Epidermal melanocyte (primary cell): Measurements from ENCODE around the gene CA12.
"Not testable (repeated sequence)": the region's sequence is repeated elsewhere in the genome, so short reads cannot be mapped to it uniquely, and the experiment has no call there.

ENCODE experiments used
- DNase-seq: peaks from one replicate; pipeline ENCODE4 v3.0.0; 2011; ENCODE audit warnings: low spot score; ENCODE audit not compliant: insufficient read length

Gene CA12

DNA sequence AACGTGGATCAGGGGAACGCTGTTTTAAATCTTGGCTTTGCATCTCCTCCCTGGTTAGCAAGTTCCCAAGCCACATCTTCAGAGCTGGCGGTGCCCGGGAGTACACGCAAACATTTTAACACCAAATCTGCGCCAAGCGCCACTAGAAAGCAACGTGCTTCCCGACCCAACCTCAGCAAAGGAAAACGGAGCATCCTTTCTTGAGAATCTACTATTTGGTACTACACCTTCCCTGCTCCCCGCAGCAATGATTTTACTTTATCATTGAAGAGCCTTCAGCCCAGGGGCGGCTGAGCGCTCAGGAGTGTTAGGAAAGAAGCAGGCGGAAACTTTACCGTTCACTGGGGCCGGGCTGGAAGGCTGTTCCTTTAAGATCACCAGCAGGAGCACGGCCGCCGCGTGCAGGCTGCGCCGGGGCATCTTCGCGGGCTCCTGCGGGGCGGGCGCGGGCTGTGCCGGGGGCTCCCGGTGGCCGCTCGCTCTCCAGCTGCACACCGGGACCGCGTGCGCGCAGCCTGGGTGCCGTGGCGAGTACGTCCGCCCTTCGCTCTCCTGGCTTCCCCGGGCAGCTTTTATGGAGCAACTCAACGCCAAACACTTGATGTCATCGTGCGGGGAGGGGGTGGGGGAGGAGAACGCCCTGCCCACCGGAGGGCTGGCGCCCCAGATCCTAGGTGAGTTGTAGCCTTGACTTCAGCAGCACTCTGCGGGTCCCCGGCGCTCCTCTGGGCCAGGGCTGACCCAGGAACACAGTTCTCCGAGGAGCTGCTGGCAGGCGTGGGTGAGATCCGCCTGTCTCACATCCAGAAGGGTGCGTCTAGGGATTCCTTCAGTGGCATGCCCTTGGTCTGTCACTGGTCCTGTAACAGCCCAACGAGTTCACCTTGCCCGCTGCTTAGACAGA is at the start of gene CA12:
TSS of gene CA12 (minus strand) at position 546 of the 904 bp plus-strand sequence. CDS start at position 420, 126 bp downstream.
- DNase-seq, result no peak

DNA sequence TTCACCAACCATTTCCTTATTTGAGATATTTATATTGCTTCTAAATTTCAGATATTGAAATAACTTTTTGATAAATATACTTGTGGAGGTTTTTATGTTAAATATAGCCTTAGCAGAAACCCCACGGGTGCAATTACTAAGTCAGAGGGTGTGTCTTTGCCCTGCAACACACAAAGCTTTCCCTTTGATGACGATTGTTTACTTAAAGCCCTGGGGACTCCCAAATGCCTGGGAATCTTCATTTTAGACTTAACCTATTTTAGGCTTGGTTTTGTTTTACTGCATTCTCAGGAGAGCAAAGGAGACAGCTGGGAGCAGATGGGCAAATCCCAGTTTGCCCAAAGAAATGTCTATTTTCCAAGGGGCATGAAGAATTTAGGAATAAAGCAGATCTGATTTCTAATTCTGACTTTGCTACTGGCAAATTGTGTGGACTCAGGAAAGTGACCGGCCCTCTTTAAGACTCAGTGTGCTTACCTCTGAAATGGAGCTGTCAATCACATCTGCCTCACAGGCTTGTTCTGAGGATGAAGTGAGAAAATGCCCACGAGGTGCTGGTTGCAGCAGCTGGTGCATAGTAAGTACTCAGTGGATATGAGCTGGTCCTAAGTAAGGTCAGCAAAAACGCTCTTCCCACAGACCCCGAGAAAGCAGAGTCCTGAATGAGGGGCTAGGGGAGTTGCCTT is 49.3 kb upstream of the CA12 start:
- no peak for DNase-seq

DNA sequence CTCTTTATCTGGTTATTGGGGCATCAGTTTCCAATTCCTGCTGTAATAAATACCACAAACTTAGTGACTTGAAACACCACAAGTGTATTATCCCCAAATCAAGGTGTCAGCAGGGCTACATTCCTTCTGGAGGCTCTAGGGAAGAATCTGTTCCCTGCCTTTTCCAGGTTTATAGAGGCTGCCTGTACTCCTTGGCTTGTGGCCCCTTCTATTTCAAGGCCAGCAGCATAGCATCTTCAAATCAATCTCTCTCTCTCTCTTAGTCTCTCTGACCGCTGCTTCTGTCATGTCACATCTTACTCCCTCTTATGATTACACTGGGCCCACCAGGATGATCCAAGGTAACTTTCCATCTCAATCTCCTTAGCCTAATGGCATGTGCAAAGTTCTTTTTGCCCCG is 44.9 kb upstream of the CA12 start:
- DNase-seq, result no peak

- no peak for DNase-seq
These were observed 43.9 kb upstream of the CA12 start for GRCh38 chr15:63425426-63425985.

DNA sequence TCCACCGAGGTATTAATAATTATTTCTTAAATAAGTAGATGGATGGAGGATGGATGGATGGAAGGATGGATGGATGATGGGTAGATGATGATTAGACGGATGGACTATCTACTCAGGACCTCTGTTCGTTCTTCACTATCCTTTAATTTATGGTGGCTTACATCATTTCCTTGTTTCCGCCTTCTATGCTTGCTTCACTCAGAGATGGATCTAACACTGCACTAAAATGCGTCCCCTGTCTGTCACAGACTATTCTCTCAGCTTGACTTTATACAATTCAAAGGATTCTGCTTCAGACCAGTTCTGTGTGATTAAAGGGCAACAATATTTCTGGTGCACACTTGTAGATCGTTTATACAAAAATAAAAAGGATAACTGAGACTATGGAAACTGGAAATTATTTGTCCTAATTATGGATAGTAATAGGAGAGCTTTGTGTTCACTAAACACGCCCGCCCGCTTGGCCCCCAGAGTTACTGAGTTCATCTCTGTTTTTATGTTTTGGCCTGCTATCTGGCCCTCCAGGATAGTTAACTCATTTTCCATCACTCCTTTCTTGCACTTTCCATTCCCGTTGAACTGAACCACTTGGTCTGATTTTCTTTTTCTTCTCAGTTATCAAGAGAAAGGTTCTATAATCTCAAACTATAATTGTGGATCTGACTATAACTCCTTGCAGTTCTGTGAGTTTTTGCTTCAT is 41.4 kb upstream of the CA12 start:
- DNase-seq, result no peak

- no peak for DNase-seq
These were observed 39.8 kb upstream of the CA12 start for GRCh38 chr15:63421433-63421832.

DNA sequence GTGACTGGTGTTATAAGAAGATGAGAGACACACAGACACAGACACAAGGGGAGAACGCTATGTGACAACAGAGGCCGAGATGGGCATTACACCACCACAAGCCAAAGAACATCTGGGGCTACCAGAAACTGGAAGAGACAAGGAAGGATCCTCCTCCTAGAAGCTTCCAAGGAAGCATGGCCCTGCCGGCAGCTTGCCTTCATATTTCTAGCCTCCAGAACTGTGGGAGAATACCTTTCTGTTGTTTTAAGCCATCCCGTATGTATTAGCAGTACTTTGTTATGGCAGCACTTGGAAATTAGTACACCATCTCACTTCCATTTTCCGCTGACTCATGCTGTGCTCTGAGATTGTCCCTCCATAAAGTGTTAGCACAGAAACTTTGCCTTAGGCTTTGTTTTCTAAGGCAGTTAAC is 38.7 kb upstream of the CA12 start:
- DNase-seq, result no peak

- no peak for DNase-seq
These were observed 37.2 kb upstream of the CA12 start for GRCh38 chr15:63418811-63419210.

GRCh38 chr15:63417721-63418120 is 36.1 kb upstream of the CA12 start:
- DNase-seq, result no peak

DNA sequence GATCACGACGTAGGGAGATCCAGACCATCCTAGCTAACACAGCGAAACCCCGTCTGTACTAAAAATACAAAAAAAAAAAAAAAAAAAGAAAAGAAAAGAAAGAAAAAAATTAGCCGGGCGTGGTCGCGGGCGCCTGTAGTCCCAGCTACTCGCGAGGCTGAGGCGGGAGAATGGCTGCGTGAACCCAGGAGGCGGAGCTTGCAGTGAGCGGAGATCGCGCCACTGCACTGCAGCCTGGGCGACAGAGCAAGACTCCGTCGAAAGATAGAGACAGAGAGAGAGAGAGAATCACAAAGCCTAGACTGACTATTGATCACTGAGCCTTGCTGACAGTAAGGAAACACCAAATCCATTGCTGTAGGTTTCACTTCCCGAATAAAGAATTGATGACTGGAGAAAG is 35.6 kb upstream of the CA12 start:
- not testable (repeated sequence) for DNase-seq

DNA sequence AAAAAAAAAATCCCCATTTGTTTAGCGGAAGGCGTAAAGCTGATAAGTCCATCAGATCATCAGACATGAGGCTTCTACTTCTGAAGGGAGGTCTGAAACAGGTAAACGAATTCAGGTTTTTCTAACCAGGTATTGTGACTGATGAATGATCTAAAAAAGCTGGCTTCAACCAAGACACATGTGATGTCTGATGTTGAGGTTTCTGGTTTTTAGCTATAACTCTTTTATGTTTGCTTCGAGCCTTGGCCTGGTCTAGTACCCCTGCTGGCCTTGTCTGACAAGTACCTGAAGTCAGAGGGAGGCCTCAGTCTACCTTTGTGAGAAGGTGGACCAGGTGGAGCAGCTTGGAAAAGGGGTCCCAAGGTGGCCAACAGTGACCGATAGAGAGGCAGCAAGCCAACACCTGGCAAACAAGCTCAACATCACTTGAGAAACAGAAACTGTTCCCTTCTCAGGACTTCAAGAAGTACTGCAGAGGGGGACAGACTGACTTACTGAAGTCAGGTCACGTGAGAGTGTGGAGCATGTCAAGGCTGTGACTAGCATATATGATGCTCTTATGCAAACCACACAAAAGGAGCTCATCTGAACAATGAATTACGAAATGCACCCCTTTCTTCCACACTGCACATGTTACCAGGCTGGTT is 33.0 kb upstream of the CA12 start:
- no peak for DNase-seq

DNA sequence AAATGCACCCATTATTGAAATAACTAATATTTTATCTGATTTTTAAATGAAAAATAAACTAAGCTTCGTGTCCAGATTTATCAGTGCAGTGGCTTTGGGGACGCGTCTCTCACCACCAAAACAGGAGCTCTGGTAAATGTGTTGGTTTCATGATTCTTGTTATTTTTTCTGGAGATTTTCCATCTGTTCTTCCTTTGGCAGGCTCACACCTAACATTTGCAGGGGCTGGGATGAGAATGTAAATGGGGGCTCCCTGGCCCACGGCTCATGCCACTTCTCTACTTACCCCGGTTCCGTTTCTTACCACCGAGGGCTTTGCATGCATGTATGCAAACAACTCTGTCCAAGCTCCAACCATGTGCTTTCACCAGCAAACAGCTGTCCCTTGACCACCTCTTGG is 30.9 kb upstream of the CA12 start:
- DNase-seq, result no peak

DNA sequence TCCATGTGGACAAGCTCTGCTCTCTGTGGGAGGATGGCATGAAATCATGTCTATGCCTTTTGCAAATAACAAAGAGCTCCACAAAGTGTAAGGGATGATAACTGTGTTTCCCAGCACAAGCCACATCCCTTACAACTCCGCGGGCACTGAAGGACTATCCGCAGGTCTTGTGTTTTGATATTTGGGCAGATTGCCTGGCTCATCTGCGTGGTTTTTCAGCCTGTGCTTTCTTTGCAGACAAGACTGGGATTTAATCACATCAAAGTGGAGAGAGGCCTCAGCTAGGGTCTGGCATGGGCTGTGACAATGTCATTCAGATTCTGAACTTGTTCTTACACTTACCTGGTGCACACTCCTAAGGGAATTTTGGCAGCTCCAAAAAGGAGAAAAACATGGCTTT is 30.2 kb upstream of the CA12 start:
- DNase-seq, result no peak

- no peak for DNase-seq
These were observed 27.5 kb upstream of the CA12 start for GRCh38 chr15:63409179-63409578.

DNA sequence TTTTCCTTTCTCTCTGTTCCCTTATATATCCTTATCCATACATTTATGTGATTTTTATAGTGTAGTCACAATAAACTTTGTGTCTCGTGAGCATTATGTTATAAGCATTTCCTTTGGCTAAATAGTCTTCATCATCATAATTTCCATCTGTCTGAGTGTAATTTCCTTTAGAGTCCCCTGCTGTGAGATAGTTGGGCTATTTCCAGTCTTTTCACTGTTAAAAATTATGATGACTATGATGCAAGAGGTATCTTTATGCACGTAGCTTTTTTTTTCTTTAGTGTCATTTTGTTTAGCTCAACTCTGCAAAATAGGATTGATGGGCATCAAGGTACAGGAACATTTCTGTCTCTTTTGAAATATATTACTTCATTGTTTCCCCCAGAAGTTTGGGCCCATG is 26.9 kb upstream of the CA12 start:
- DNase-seq, result no peak

GRCh38 chr15:63407612-63408011 is 26.0 kb upstream of the CA12 start:
- no peak for DNase-seq

- DNase-seq, result no peak
These were observed 24.2 kb upstream of the CA12 start for GRCh38 chr15:63405683-63406390.

GRCh38 chr15:63405159-63405558 is 23.5 kb upstream of the CA12 start:
- no peak for DNase-seq

- no peak for DNase-seq
These were observed 21.8 kb upstream of the CA12 start for GRCh38 chr15:63403254-63403945.
